ENCODE measurements around the gene WDR83.

DNA sequence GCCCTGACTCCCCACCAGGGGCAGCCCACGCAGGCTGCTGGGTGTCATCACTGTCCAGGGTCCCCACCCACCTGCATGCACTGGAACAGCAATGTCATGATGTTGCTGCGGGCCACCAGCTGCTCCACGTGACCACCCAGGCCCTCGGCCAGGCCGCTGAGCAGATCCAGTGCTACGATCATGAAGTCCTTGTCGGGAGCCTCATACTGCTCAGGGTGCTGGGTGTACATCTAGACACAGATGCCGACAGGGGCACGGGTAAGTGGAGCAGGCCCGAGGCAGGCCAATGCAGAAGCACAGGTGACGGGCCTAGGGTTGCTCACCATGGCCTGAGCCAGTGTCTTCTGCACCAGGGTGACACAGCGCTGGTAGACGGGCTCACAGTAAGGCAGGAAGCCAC lies 38.6 kb downstream of the WDR83 start:
- TF ChIP-seq, protein P1, sequence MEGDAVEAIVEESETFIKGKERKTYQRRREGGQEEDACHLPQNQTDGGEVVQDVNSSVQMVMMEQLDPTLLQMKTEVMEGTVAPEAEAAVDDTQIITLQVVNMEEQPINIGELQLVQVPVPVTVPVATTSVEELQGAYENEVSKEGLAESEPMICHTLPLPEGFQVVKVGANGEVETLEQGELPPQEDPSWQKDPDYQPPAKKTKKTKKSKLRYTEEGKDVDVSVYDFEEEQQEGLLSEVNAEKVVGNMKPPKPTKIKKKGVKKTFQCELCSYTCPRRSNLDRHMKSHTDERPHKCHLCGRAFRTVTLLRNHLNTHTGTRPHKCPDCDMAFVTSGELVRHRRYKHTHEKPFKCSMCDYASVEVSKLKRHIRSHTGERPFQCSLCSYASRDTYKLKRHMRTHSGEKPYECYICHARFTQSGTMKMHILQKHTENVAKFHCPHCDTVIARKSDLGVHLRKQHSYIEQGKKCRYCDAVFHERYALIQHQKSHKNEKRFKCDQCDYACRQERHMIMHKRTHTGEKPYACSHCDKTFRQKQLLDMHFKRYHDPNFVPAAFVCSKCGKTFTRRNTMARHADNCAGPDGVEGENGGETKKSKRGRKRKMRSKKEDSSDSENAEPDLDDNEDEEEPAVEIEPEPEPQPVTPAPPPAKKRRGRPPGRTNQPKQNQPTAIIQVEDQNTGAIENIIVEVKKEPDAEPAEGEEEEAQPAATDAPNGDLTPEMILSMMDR (IDR thresholded peaks at IDR 0.05 in 2 of 3, conservative IDR thresholded peaks at IDR 0.05 in 1 of 3; ENCODE audit: control insufficient read depth in 2 of 3, extremely low read depth in 1 of 3, insufficient read depth in 1 of 3, low read depth in 3 of 3, low read length in 3 of 3) = no peak
- no peak for TF ChIP-seq ASH2L (IDR thresholded peaks at IDR 0.05; ENCODE audit: borderline replicate concordance, low read depth)
